HG03575 (cell line): ENCODE measurements around the gene LCN15.

Source experiments
- ATAC-seq: cut with Tn5 transposase; IDR thresholded peaks from one replicate; pipeline ENCODE4 v1.9.1; 2021; ENCODE audit not compliant: unreplicated experiment, insufficient number of reproducible peaks, low FRiP score; ENCODE audit errors: extremely low read depth

Gene LCN15

GRCh38 chr9:136728548-136729123, 35.7 kb downstream of the LCN15 start:
- ATAC-seq: no peak

- no peak for ATAC-seq
These were observed 36.2 kb downstream of the LCN15 start for GRCh38 chr9:136728080-136728547.

GRCh38 chr9:136726631-136727191, 37.6 kb downstream of the LCN15 start:
- ATAC-seq: no peak

GRCh38 chr9:136726118-136726517, 38.2 kb downstream of the LCN15 start:
- ATAC-seq: no peak

- ATAC-seq: no peak
These were observed 38.7 kb downstream of the LCN15 start for GRCh38 chr9:136725612-136726011.

GRCh38 chr9:136724772-136725171, 39.5 kb downstream of the LCN15 start:
- no peak for ATAC-seq

GRCh38 chr9:136723989-136724388, 40.3 kb downstream of the LCN15 start:
- no peak for ATAC-seq

GRCh38 chr9:136723362-136723976, 40.8 kb downstream of the LCN15 start:
- ATAC-seq: no peak

- ATAC-seq: no peak
These were observed 41.4 kb downstream of the LCN15 start for GRCh38 chr9:136722969-136723356.

GRCh38 chr9:136722093-136722968, 42.0 kb downstream of the LCN15 start:
- no peak for ATAC-seq

GRCh38 chr9:136721339-136722092, 42.8 kb downstream of the LCN15 start:
- ATAC-seq: no peak

GRCh38 chr9:136720898-136721338, 43.4 kb downstream of the LCN15 start:
- no peak for ATAC-seq

- no peak for ATAC-seq
These were observed 43.9 kb downstream of the LCN15 start for GRCh38 chr9:136720251-136720897.

- no peak for ATAC-seq
These were observed 45.0 kb downstream of the LCN15 start for GRCh38 chr9:136719195-136719880.

- no peak for ATAC-seq
These were observed 45.7 kb downstream of the LCN15 start for GRCh38 chr9:136718345-136719194.

GRCh38 chr9:136717399-136717798, 46.9 kb downstream of the LCN15 start:
- no peak for ATAC-seq

GRCh38 chr9:136714893-136715274, 49.4 kb downstream of the LCN15 start:
- ATAC-seq: no peak
